Activated naive CD4-positive, alpha-beta T cell treated with anti-CD3 and anti-CD28 coated beads, Interleukin-2, amount 10 ng/mL, durations not matched to agents 7 days and 5 days (primary cell): Measurements from ENCODE around the gene ETV5.
"Not testable (repeated sequence)": the region's sequence is repeated elsewhere in the genome, so short reads cannot be mapped to it uniquely, and the experiment has no call there.

Source experiments
- CTCF ChIA-PET: fragments of 350-600 bp; sonication (Branson Sonifier 250); formaldehyde crosslinking; loops from one replicate; lab custom pipeline; 2021; ENCODE audit warnings: antibody characterized with exemption; lab: Charles Lee
- DNase-seq: peaks from one replicate; pipeline ENCODE4 v3.0.0-alpha.2; 2020
- H3K27ac Mint-ChIP-seq: one replicate; pipeline ENCODE4 v1.8.0; 2021; ENCODE audit warnings: mild to moderate bottlenecking, moderate library complexity, mixed read lengths
- H3K27me3 Mint-ChIP-seq: one replicate; pipeline ENCODE4 v1.8.0; 2021; ENCODE audit warnings: mild to moderate bottlenecking, mixed read lengths
- H3K36me3 Mint-ChIP-seq: one replicate; pipeline ENCODE4 v1.8.0; 2021; ENCODE audit warnings: mixed read lengths
- H3K4me1 Mint-ChIP-seq: one replicate; pipeline ENCODE4 v1.8.0; 2021; ENCODE audit warnings: mixed read lengths
- H3K4me3 Mint-ChIP-seq: one replicate; pipeline ENCODE4 v1.8.0; 2021; ENCODE audit warnings: mild to moderate bottlenecking, moderate library complexity, mixed read lengths
- H3K9me3 Mint-ChIP-seq: one replicate; pipeline ENCODE4 v1.8.0; 2021; ENCODE audit warnings: mixed read lengths

The ETV5 gene

DNA sequence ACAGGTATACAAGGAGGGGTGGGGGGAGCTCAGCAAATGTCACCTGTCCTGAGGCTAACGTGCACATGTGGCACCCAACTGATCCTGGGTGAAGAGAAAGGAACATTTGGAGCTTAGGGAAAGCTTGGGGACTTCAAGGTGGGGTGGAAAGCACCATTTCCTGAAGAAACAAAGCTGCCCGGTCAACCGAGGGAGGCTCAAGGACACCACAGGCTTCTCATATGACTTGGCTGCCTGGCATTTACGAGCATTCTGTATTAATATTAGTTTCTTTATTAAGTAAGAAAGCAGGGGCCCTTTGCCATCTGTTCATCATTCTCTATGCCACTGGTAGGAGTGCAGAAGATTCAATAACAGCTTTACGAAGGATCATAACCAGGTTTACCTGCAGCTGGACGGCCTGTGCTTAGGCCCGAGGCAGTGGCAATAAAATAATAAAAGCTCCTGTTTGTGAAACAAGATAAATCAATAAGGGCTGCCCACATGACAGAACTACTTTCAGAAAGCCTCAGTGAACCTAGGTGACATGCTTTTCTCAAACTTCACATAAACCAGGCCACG, 54.0 kb downstream of the ETV5 start:
- Mint-ChIP-seq H3K4me3 (no peak overlapping the region), H3K27me3 (peaks cover 55% of the 10 kb centered on the region), H3K36me3 (no peaks in the 10 kb centered on the region), H3K9me3 (no peaks in the 10 kb centered on the region), H3K27ac (no peak overlapping the region), H3K4me1 (peaks cover 2% of the 10 kb centered on the region)
- DNase-seq = no peak
- CTCF ChIA-PET = no interaction called here

DNA sequence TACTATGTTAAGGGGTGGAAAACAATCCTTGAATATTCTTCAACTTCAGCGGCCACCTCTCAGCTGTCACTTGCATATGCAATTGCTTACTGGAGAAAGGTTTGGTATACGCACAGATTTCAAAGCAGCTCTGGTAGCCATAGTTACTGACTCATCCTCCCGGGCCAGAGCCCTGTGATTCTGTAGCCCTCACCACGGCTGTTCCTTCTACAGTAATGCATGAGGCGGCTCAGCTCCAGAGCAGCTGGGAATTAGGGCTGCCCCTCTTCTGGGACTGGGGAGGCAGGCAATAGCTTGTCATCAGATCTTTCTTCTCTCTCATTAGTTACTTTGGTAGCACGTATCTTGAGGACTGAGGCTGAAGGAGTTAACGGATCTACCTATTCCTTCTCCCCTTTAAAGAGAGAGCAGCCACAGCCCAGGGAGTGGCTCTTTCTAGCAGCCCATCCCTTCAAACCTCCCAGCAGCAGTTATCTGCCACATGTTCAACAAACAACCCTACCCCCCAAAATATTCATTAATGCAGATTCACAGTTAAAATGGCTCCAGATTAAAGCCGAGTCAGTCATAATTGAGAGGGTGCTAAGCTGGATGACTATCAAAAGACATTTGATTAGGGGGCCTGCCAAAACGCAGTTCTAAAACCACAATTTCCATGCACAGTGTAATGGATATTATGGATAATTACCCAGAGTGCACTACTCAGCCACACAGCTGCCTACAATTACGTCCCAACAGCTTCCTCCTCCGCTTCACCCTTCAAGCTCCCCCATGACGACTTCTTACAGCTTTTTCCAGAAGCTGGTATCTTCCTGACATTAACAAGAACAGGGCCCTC, 54.7 kb downstream of the ETV5 start:
- no peak for DNase-seq
- Mint-ChIP-seq H3K27ac (no peak overlapping the region), H3K36me3 (no peaks in the 10 kb centered on the region), H3K4me3 (no peak overlapping the region), H3K9me3 (no peaks in the 10 kb centered on the region), H3K27me3 (peaks cover 55% of the 10 kb centered on the region), H3K4me1 (no peaks in the 10 kb centered on the region)
- CTCF ChIA-PET = interaction anchor here (0.7 kb wide), 1 partner anchor 10 kb away, joined by 3 read pairs; no protein-coding TSS in a partner anchor

GRCh38 chr3:186052096-186052840, 56.6 kb downstream of the ETV5 start:
- Mint-ChIP-seq H3K9me3 (no peaks in the 10 kb centered on the region), H3K36me3 (no peaks in the 10 kb centered on the region), H3K4me3 (no peak overlapping the region), H3K4me1 (no peaks in the 10 kb centered on the region), H3K27ac (no peak overlapping the region), H3K27me3 (peaks cover 51% of the 10 kb centered on the region)
- CTCF ChIA-PET = no interaction called here
- no peak for DNase-seq

- no peak overlapping the region for H3K27ac Mint-ChIP-seq
- H3K4me1 Mint-ChIP-seq = no peaks in the 10 kb centered on the region
- no peak for DNase-seq
- H3K36me3 Mint-ChIP-seq = no peaks in the 10 kb centered on the region
- CTCF ChIA-PET = no interaction called here
- peaks cover 44% of the 10 kb centered on the region for H3K27me3 Mint-ChIP-seq
- H3K9me3 Mint-ChIP-seq = no peaks in the 10 kb centered on the region
- H3K4me3 Mint-ChIP-seq = no peak overlapping the region
These were observed 59.9 kb downstream of the ETV5 start for GRCh38 chr3:186049001-186049400.

GRCh38 chr3:186048119-186048518, 60.8 kb downstream of the ETV5 start:
- no peaks in the 10 kb centered on the region for H3K36me3 Mint-ChIP-seq
- H3K4me3 Mint-ChIP-seq = no peak overlapping the region
- H3K4me1 Mint-ChIP-seq = no peaks in the 10 kb centered on the region
- CTCF ChIA-PET = no interaction called here
- peaks cover 46% of the 10 kb centered on the region for H3K27me3 Mint-ChIP-seq
- DNase-seq = no peak
- H3K27ac Mint-ChIP-seq = no peak overlapping the region
- H3K9me3 Mint-ChIP-seq = no peaks in the 10 kb centered on the region

DNA sequence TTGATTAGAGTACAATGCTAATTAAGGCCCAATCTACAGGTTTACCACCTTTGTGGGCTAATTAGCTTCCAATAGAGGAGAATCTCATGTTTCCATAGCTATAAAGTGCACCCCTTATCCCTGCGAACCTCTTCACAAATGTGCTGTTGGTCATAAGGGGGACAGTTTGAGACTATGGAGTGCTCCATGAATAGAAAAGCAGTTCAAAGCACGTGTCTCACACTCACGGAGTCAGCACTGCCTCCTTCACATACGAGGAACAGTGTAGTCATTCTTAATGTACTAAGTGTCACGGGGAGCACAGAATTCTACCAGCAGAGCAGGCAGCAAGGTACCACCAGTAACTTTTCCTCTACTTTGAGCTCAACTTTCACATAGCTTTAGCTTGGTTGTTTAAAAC, 62.1 kb downstream of the ETV5 start:
- no peaks in the 10 kb centered on the region for H3K9me3 Mint-ChIP-seq
- no peaks in the 10 kb centered on the region for H3K4me1 Mint-ChIP-seq
- peaks cover 49% of the 10 kb centered on the region for H3K27me3 Mint-ChIP-seq
- no peak overlapping the region for H3K4me3 Mint-ChIP-seq
- CTCF ChIA-PET = interaction anchor here (1.2 kb wide), 1 partner anchor 493 kb away, joined by 3 read pairs; no protein-coding TSS in a partner anchor
- DNase-seq = no peak
- H3K27ac Mint-ChIP-seq = no peak overlapping the region
- no peaks in the 10 kb centered on the region for H3K36me3 Mint-ChIP-seq

DNA sequence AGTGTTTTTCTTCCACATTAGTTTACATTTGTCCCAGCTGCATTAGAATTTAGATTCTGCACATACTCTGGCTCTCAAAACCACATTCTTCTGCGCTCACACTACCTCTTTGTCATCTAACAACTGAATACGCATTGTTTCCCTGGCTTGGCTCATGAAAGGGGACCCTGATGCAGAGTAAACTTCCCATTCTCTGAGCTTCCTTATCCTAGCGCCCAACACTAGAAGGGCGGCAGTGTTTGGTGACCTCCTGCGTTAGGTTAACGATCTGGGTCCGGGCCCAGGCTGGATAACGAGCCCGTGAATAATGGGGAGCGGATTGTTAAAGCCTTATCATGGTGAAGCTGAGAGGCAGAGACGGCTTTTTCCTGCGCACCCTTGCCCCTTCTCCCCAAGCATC, 63.9 kb downstream of the ETV5 start:
- peaks cover 43% of the 10 kb centered on the region for H3K27me3 Mint-ChIP-seq
- no peak overlapping the region for H3K27ac Mint-ChIP-seq
- no peaks in the 10 kb centered on the region for H3K36me3 Mint-ChIP-seq
- no peak for DNase-seq
- H3K4me1 Mint-ChIP-seq = no peaks in the 10 kb centered on the region
- no peak overlapping the region for H3K4me3 Mint-ChIP-seq
- CTCF ChIA-PET = no interaction called here
- no peaks in the 10 kb centered on the region for H3K9me3 Mint-ChIP-seq

DNA sequence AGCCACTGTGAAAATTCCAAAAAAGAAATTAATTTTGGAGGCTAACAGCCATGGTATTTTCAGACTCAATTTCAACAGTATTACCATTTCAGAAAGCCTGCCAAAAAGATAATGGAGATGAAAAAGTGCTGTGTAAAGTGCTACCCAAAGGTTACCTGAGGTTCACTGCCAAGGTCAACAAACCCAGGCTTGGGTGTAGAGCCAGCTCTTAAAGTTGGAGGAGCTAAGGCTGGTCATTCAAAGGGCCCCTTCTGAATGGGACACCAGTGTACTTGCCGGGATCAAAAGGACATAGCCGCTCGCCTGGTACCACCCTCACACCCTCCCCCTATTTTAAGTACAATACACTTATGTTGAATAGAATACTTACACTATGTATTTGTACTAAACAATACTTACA, 64.5 kb downstream of the ETV5 start:
- Mint-ChIP-seq H3K36me3 (no peaks in the 10 kb centered on the region), H3K27ac (no peak overlapping the region), H3K4me1 (no peaks in the 10 kb centered on the region), H3K4me3 (no peak overlapping the region), H3K27me3 (peaks cover 43% of the 10 kb centered on the region), H3K9me3 (no peaks in the 10 kb centered on the region)
- no peak for DNase-seq
- CTCF ChIA-PET = no interaction called here

DNA sequence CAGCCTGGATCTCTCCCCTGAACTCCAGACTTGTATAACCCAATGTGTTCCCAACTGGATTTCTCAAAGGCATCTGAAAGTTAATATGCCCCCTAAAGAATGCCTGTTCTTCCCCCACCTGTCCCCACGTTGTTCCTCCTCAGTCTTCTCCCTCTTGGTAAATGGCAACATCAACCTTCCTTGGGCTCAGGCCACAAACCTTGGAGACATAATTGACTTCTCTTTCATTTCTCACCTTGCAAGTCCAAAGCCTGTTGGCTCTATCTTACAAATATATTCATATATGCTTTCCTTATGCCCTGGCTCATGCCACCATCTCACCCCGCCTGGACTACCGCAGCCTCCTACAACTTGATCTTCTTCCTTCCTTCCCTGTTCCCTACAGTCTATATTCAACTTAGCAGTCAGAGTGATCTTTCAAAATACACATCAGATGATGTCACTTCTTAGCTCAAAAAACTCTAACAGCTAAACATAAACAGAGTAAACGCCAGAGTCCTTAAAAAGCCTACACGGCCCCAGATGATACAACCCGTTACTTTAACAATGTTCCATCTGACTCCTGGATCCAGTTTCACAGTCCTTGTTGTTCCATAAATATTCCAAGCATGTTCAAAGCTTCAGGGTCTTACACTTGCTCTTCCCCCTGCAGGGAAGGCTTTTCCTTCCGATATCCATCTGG, 66.2 kb downstream of the ETV5 start:
- H3K27ac Mint-ChIP-seq = no peak overlapping the region
- H3K4me1 Mint-ChIP-seq = no peaks in the 10 kb centered on the region
- no peaks in the 10 kb centered on the region for H3K36me3 Mint-ChIP-seq
- no peaks in the 10 kb centered on the region for H3K9me3 Mint-ChIP-seq
- DNase-seq = no peak
- peaks cover 43% of the 10 kb centered on the region for H3K27me3 Mint-ChIP-seq
- no peak overlapping the region for H3K4me3 Mint-ChIP-seq
- CTCF ChIA-PET = no interaction called here

GRCh38 chr3:186042036-186042435, 66.9 kb downstream of the ETV5 start:
- no peak for DNase-seq
- CTCF ChIA-PET = no interaction called here
- H3K36me3 Mint-ChIP-seq = no peaks in the 10 kb centered on the region
- H3K27ac Mint-ChIP-seq = no peak overlapping the region
- no peaks in the 10 kb centered on the region for H3K4me1 Mint-ChIP-seq
- no peaks in the 10 kb centered on the region for H3K9me3 Mint-ChIP-seq
- peaks cover 43% of the 10 kb centered on the region for H3K27me3 Mint-ChIP-seq
- H3K4me3 Mint-ChIP-seq = no peak overlapping the region

- H3K4me3 Mint-ChIP-seq = no peak overlapping the region
- no peak overlapping the region for H3K27ac Mint-ChIP-seq
- no peaks in the 10 kb centered on the region for H3K4me1 Mint-ChIP-seq
- H3K27me3 Mint-ChIP-seq = peaks cover 34% of the 10 kb centered on the region
- CTCF ChIA-PET = interaction anchor here (1.8 kb wide), 1 partner anchor 13 kb away, joined by 4 read pairs; no protein-coding TSS in a partner anchor
- H3K36me3 Mint-ChIP-seq = no peaks in the 10 kb centered on the region
- no peak for DNase-seq
- H3K9me3 Mint-ChIP-seq = no peaks in the 10 kb centered on the region
These were observed 70.5 kb downstream of the ETV5 start for GRCh38 chr3:186038360-186038759.

DNA sequence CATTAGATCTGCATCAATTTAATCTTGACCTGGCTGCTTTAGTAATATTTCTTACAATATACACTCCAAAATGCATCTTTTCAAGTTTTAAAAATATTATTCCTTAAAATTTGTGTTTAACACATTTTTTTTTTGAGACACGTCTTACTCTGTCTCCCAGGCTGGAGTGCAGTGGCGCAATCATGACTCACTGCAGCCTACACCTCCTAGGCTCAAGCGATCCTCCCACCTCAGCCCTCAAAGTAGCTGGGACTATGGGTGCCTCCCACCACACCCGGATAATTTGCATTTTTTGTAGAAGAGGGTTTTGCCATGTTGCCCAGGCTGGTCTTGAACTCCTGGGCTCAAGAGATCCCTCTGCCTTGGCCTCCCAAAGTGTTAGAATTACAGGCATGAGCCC, 73.6 kb downstream of the ETV5 start:
- no peak for DNase-seq
- CTCF ChIA-PET = no interaction called here
- Mint-ChIP-seq H3K27ac (no peak overlapping the region), H3K27me3 (peaks cover 24% of the 10 kb centered on the region), H3K4me3 (no peak overlapping the region), H3K9me3 (no peaks in the 10 kb centered on the region), H3K36me3 (no peaks in the 10 kb centered on the region), H3K4me1 (no peaks in the 10 kb centered on the region)

DNA sequence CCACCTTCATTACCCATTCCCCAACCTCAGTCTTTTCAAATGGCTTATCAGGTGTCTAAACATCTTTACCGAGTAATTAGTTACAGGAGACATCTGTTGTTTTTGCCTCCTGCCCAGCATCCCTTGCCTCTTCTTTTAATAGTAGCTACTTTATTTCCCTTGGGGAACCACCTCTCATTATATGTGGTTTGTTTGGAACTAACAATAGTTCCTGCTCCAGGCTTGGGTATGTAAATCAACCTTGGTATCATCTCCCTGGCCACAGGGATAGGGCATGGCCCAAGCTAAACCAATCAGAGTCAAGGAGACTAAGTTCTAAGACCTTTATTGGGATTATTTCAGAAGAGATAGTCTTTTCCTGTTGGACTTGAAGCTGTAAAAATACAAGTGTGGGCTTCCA, 76.6 kb downstream of the ETV5 start:
- CTCF ChIA-PET = no interaction called here
- Mint-ChIP-seq H3K27ac (no peak overlapping the region), H3K9me3 (no peaks in the 10 kb centered on the region), H3K4me1 (no peaks in the 10 kb centered on the region), H3K27me3 (peaks cover 19% of the 10 kb centered on the region), H3K36me3 (no peaks in the 10 kb centered on the region), H3K4me3 (no peak overlapping the region)
- no peak for DNase-seq

- H3K36me3 Mint-ChIP-seq, H3K4me1 Mint-ChIP-seq, DNase-seq, H3K27ac Mint-ChIP-seq, H3K4me3 Mint-ChIP-seq, H3K9me3 Mint-ChIP-seq: not testable (repeated sequence)
- CTCF ChIA-PET = interaction anchor here (0.6 to 1.3 kb wide), 2 partner anchors 13 to 147 kb away, joined by 3 to 4 read pairs; no protein-coding TSS in a partner anchor
- peaks cover 40% of the 10 kb centered on the region for H3K27me3 Mint-ChIP-seq
These were observed 82.9 kb downstream of the ETV5 start for GRCh38 chr3:186025993-186026392.
